Loucy (cell line): ENCODE measurements around the gene CNTN2.

Experiments used
- EZH2phosphoT487 ChIP-seq: fragments of 200-600 bp; IDR thresholded peaks from 2 replicates; pipeline ENCODE4 v1.6.1; 2018; ENCODE audit warnings: antibody characterized with exemption, mild to moderate bottlenecking, moderate library complexity, borderline replicate concordance
- TF ChIP-seq, protein P1 (sequence below): fragments of 200-600 bp; sonication (generic); conservative IDR thresholded peaks from 2 replicates; pipeline ENCODE4 v1.5.1; 2014; ENCODE audit warnings: mild to moderate bottlenecking, antibody characterized with exemption, low read length

- TF ChIP-seq, protein P1, sequence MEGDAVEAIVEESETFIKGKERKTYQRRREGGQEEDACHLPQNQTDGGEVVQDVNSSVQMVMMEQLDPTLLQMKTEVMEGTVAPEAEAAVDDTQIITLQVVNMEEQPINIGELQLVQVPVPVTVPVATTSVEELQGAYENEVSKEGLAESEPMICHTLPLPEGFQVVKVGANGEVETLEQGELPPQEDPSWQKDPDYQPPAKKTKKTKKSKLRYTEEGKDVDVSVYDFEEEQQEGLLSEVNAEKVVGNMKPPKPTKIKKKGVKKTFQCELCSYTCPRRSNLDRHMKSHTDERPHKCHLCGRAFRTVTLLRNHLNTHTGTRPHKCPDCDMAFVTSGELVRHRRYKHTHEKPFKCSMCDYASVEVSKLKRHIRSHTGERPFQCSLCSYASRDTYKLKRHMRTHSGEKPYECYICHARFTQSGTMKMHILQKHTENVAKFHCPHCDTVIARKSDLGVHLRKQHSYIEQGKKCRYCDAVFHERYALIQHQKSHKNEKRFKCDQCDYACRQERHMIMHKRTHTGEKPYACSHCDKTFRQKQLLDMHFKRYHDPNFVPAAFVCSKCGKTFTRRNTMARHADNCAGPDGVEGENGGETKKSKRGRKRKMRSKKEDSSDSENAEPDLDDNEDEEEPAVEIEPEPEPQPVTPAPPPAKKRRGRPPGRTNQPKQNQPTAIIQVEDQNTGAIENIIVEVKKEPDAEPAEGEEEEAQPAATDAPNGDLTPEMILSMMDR, result no peak
- TF ChIP-seq EZH2phosphoT487, result no peak
Measured at GRCh38 chr1:205068001-205068400, 25.0 kb downstream of the CNTN2 start.
